ENCODE results near the gene PEX10.

DNA sequence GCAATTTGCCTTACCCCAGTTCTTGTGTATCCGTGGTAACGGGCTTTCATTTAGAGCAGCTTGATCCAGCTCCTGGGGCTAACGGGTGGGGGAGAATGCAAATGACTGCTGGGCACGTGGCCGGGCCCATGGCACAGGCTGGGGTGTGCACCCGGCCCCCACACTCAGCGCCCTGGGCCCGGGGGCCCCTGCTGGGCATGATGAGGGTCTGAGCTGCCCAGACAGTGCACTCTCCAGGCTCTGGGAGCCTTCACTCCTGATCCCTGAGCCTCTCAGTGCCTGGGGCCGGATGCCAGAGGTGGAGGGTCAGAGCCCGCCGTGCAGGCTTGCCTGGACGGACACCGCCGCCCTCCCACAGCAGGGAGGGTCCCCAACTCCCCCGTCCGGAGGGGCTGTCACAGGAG lies 20.1 kb upstream of the PEX10 start:
- no peak for TF ChIP-seq SRF (IDR thresholded peaks at IDR 0.05; ENCODE audit: low read depth, low read length)
- no peak for TF ChIP-seq NRF1 (IDR thresholded peaks at IDR 0.05; ENCODE audit: low read depth, low read length)
- TF ChIP-seq, protein P1, sequence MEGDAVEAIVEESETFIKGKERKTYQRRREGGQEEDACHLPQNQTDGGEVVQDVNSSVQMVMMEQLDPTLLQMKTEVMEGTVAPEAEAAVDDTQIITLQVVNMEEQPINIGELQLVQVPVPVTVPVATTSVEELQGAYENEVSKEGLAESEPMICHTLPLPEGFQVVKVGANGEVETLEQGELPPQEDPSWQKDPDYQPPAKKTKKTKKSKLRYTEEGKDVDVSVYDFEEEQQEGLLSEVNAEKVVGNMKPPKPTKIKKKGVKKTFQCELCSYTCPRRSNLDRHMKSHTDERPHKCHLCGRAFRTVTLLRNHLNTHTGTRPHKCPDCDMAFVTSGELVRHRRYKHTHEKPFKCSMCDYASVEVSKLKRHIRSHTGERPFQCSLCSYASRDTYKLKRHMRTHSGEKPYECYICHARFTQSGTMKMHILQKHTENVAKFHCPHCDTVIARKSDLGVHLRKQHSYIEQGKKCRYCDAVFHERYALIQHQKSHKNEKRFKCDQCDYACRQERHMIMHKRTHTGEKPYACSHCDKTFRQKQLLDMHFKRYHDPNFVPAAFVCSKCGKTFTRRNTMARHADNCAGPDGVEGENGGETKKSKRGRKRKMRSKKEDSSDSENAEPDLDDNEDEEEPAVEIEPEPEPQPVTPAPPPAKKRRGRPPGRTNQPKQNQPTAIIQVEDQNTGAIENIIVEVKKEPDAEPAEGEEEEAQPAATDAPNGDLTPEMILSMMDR (IDR thresholded peaks at IDR 0.05; ENCODE audit: control extremely low read depth in 1 of 3, insufficient read depth in 1 of 3, low read depth in 1 of 3, low read length in 3 of 3), result no peak
- no peak for TF ChIP-seq HDAC2 (IDR thresholded peaks at IDR 0.05; ENCODE audit: borderline replicate concordance in 1 of 2, low read depth in 2 of 2, low read length in 2 of 2)
- no peak for TF ChIP-seq FOSL1 (IDR thresholded peaks at IDR 0.05; ENCODE audit: insufficient read depth, low read depth, low read length)
- no peak for TF ChIP-seq POLR2AphosphoS5 (IDR thresholded peaks at IDR 0.05; ENCODE audit: low read depth, low read length)

Measured in H1 (cell line).